Activated CD4-positive, alpha-beta T cell treated with anti-CD3 and anti-CD28 coated beads, Interleukin-2, Interleukin-4, amounts not matched to agents 100 ng/mL and 50 ng/mL, durations not matched to agents 16 hours and 8 hours (primary cell): ENCODE measurements around the gene ADCY9.
"Not testable (repeated sequence)": the region's sequence is repeated elsewhere in the genome, so short reads cannot be mapped to it uniquely, and the experiment has no call there.

ENCODE experiments used
- DNase-seq: peaks from one replicate; pipeline ENCODE4 v3.0.0-alpha.2; 2020; ENCODE audit warnings: low spot score

The ADCY9 gene

DNA sequence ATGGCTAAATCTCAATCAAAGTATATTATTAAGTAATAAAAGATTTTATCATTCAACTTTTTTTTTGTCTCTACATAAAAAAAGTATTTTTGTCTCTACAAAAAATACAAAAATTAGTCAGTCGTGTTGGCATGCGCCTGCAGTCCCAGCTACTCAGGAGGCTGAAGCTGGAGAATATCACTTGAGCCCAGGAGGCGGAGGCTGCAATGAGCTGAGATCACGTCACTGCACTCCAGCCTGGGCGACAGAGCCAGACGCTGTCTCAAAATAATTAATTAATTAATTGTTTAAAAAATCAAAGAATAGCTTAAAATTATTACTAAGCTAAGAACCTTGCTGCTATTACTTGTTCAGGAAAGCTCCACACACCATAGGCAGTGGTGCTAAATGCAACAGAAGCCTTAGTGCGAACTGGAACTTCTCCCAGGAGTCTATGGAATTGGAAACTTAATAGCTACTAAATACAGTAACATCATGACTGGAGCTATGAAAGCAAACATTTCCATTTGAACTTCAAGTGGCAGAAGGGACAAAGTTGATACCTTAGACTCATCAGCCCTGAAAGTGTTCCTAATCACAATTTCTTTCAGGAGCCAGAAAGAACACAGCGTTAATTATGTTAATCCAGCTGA is 22.6 kb downstream of the ADCY9 start:
- DNase-seq: no peak

DNA sequence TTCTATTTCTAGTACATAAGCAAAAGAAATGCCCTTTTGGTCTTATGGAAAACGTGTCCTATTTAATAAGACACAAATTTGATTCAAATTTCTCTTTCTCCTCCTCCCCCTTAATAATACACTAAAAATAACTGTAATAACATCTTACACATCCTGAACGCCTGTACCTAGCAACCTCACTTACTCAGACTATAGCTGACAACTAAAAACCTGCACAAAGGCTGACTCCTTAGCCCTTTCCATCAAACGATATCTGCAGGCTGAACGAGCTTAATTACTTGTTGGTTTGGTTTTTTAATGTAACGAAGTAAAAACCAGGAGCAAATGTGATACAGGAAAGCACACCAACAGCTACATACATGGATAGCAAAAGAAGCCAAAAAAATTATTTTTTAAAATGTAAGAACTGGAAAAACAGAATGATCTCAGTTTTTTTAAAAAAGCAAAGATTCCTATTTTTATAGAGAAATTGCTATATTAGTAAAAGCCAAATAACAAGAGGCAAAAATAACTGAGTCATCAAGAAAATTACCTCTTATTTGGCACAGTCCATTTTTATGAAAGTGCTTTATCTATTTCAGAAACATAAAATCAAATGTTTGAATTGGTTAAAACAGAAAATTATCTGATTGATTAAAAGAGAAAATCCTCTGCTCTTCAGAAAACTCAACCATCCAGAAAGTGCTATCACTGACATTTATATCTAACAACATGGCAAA is 23.5 kb downstream of the ADCY9 start:
- no peak for DNase-seq

DNA sequence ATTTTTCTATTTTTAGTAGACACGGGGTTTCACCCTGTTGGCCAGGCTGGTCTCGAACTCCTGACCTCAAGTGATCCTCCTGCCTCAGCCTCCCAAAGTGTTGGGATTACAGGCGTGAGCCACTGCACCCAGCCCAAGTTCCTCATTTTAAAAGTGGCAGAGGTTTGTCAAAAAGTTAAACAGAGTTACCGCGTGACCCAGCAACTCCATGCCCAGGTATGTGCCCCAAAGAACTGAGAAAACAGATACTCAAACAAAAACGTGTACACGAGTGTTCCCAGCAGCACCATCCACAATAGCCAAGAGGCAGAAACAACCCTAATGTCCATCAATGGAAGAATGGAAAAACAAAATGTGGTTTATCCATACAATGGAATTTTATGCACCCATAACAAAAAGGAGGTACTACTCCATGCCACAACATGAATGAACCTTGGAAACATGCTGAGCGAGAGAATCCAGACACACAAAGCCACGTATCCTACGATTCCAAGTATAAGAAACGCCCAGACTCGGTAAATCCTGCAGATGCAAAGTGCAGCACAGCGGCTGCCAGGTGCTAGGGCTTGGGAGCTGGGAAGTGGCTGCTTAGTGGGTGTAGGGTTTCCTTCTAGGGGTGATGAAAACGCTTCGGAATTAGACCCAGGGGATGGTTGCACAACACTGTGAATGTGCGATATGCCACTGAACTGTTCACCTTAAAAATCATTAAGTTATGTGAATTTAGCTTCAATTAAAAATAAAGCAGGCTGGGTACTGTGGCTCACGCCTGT is 24.8 kb downstream of the ADCY9 start:
- DNase-seq: no peak

DNA sequence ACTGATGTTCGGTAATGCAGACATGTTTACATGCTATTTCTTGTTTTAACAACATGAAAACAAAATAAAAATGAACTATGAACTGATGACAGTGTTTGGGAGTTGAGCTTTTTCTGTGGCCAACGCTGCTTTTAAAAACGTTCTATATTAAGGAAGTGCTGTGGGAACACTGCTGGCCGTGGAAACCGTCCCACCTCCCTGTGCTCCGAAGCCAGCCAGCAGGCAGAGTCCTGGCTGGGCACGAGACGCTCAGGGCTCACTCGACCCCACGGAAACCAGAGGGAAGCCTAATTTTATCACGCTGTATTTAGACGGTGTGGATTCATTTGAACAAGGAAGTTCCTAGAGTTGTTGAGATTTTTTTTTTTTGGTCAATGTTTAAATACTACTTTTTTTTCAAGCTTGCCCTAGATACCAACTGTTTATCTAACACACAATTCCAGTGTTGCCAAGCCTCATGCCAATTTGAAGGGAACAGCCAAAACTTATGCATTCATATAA is 25.8 kb downstream of the ADCY9 start:
- DNase-seq: no peak

DNA sequence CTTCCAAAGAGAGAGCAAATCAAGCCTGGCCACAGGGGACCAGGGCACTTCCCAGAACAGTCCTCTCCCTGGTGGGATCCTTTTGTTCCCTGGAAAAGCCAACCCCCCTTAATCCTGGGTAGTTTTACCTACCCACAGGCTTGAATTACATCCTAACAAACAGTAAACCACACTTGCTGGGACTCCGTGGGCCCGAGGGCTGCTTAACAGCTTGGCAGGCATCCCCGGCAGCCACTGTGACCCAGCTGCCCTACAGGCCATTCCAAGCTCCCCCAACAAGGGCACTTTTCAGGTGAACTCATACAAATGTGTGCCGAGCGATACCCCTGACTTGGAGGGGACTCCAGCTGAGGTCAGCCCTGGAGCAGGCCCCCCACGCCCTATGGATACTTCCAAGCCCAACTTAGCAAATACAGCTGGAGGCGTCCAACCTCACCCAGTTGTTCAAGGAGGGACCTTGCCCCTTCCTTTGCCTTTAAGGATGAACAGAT is 26.4 kb downstream of the ADCY9 start:
- DNase-seq: no peak

DNA sequence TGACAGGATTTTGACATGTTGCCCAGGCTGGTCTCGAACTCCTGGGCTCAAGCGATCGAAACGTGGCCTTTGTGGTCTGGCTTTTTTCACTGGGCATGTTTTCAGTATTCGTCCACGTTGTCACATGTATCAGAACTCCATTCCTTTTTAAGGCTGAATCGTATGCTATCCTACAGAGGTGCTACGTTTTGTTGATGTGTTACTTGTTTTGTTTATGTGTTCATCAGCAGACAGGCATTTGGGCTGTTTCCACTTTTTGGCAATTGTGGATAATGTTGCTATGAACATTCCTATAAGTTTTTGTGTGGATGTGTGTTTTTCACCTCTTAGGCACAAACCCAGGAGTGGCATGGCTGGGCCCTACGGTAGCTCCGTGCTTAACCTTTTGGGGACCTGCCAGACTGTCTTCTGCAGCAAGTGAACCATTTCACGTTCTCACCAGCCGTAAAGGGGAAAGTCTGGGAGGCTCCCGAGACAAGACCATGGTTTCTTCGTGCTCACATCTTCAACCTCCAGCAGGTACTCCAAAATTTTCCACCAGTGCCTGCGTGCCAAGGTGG is 26.9 kb downstream of the ADCY9 start:
- DNase-seq: no peak

DNA sequence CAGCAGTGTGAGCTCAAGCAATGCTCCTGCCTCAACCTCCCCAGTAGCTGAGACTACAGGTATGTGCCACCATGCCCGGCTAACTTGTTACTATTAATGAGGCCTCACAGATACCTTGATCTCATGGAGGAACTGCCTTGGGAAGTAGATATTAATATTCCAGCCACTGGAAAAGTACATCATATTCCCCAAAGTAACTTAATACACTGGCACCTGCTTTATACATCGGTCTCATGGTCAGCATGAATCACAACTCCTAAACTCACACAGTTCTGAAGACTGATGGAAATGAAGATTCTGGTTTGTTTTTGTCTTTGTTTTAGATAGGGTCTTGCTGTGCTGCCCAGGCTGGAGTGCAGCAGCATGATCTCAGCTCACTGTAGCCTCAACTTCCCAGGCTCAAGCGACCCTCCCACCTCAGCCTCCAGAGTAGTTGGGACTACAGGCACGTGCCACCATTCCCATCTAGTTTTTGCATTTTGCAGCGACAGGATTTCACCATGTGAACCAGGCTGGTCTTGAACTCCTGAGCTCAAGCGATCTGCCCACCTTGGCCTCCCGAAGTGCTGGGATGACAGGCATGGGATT is 28.2 kb downstream of the ADCY9 start:
- DNase-seq: no peak

DNA sequence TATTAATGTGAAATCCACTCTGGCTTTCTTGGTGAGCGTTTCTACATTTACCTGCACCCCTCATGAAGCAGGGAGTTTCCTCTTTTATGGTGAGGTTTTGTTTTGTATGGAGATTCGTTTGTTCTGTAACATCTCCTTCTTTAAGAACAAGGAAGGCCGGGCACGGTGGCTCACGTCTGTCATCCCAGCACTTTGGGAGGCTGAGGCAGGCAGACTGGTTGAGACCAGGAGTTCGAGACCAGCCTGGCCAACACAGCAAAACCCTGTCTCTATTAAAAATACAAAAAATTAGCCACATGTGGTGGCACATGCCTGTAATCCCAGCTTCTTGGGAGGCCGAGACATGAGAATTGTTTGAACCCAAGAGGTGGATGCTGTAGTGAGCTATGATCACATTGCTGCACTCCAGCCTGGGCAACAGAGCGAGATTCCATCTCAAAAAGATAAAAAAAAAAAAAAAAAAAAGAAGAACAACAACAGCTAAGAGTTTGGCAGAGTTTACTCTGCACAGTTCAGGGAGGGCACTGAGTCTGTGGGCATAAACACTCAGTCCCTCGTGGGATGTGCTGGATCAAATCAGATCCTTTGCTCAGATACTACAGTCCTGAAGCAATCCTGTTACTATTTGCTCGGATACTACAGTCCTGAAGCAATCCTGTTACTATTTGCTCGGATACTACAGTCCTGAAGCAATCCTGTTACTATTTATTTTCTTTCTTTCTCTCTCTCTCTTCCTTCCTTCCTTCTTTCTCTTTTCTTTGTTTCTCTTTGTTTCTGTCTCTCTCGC is 28.9 kb downstream of the ADCY9 start:
- no peak for DNase-seq

DNA sequence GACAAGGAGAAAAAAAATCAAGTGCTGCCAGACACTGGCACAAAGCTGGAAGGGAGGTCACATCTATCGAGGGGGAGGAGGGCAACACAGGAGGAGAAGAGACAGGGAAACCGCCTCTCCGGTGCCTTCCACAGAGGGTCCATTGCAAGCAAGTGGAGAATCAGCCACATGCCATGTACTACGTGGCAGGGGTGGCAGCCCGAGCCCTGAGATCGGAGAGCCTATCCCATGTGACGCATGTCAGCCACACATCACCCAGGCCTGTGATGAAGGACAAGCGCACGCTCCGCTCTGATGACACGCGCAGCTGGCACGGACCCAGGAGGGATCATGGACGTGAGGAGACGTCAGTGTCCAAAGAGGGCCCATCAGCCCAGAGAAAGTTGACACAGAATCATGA is 30.1 kb downstream of the ADCY9 start:
- no peak for DNase-seq

DNA sequence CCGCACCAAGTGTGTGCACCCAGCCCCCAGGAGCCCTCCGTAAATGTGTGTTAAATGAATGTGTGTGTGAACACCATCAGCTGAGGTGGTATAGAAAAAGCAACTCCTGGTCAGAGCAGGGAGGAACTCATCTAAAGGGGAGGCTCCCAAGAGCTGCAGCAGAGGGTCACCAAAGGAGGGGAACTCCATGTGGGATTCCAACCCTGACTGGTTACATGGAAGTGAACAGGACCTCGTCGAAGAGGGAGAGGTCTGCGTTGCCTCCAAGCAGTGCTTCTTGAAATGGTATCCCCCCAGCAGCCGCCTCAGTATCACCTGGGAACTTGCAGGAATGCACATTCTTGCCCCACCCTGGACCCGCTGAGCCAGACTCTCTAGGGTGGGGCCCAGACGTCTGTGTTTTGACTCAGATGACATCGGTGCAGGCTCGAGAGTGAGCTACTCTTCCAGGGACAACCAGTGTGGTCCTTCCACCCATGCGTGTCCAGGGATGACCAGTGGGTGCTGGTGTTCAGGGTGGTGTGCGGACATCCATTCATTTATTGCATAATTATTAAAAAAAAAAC is 30.8 kb downstream of the ADCY9 start:
- DNase-seq: no peak

DNA sequence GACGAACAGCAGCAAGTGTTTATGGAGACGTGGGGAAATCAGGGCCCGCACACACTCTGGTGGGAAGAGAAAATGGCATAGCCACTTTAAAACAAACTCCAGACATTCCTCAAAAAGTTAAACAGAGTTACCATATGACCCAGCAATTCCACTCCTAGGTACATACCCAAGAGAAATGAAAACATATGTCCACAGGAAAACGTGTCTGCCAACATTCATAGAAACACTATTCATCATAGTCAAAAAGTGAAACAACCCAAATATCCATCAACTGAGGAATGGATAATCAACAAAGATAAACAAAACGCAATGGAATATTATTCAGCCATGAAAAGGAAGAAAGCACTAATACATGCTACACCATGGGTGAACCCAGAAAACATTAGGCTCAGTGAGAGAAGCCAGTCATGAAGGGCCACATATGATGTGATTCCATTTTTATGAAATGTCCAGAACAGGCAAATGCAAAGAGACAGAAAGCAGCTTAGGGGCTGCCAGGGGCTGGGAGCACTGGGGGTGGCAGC is 32.8 kb downstream of the ADCY9 start:
- no peak for DNase-seq

DNA sequence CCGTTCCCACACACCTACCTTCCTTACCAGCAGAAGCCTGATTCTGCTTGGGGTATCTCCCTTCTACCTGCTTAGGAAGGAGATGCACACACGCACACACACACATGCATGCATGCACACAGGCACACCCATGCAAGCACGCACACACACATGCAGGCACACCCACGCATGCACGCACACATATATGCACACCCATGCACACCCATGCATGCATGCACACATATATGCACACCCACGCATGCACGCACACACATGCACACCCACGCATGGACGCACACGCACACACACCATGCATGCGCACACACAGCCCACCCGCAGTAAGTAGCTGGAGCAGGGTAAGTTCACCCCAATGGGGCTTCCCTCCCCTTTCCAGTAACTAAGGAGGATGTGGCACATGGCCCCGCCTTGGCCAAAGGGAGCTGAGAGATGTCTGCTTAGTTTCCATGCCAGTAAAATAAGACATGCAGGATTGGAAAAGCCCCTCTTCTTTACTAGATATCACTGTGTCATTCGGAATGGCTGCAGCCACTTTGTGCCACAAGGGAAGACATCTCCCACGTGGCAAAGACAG is 33.7 kb downstream of the ADCY9 start:
- no peak for DNase-seq

DNA sequence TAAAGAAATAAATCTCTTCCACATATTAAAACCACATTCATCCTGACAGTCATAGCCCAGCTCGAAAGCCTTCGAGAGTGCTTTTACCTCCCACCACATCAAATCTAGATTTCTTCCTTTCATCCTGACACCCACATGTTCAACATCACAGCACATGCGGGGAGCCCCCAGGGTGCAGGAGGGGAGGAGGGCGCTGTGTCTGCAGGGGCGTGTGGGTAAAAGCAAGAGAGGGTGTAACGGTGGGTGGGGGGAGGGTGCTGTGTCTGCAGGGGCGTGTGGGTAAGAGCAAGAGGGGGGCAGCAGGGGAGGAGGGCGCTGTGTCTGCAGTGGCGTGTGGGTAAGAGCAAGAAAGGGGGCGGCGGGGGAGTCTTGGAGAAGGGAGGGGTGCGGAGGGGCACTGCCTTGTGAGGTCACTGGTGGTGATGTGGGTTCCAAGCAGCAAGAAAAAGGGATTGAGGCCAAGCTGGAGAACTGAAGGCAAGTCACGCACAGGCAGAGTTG is 34.7 kb downstream of the ADCY9 start:
- no peak for DNase-seq

DNA sequence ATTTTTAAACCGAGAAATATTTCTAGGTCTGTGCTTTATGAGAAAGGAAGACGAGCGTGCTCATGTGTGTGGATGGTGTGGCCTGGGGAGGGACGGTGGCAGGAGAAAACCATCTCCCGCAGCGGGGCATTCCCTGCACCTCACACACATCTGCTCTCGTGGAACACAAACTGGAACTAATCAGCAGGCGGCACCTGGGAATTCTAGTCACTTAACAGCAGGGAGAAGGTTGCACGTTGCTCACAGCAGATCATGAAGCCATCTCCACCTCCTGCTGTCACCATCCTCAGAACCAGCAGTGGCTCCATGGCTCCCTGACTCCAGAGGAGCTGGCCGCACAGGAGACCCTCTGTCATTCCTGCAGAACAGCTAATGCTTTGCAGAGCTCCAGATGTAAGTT is 35.2 kb downstream of the ADCY9 start:
- DNase-seq: no peak

DNA sequence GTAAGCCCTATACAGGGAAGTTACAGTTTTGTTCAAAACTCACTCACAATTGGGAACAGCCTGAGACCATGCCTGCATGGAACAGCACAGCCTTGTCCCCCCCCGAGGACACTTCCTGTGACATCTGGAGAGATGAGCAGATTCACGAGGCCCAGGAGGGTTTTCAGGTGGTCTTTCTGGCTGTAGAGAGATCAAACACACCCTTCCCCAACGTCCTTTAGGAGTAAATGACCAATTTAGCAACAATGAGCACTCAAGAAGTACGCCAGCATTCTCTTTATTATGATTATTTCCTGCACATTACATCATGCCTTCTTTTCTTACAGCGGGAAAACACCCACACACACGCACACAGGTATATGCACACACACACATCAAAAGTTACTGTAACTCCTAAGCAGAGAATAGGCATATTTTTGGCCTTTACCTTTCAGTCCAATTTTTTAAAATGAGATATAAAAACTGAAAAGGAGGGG is 39.0 kb downstream of the ADCY9 start:
- DNase-seq: peak; percentile 30

DNA sequence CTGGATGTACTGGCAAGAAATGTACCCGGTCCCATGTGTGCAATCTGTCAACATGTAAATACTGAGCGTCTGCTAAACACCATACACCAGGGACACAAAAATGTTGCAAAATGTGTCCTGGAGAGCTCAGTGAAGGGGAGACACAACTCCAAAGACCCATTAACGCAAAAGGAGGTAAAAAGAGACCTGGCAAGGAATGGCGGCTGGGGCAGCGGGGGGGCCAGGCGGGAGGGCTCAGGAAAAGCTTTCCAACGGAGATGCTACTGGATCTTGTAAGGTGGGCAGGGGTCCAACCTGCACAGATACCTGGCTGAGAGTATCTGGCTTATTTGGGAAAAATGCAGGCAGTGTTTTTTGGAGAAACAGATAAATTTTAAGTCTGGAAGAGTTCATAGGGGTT is 40.7 kb downstream of the ADCY9 start:
- DNase-seq: no peak

DNA sequence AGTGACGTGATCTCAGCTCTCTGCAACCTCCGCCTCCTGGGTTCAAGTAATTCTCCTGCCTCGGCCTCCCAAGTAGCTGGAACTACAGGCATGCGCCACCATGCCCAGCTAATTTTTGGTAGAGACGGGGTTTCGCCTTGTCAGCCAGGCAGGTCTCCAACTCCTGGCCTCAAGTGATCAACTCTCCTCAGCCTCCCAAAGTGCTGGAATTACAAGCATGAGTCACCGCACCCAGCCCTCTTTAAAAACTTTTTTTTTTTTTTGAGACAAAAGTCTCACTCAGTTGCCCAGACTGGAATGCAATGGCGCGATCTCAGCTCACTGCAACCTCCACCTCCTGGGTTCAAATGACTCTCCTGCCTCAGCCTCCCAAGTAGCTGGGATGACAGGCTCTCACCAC is 43.1 kb downstream of the ADCY9 start:
- not testable (repeated sequence) for DNase-seq

DNA sequence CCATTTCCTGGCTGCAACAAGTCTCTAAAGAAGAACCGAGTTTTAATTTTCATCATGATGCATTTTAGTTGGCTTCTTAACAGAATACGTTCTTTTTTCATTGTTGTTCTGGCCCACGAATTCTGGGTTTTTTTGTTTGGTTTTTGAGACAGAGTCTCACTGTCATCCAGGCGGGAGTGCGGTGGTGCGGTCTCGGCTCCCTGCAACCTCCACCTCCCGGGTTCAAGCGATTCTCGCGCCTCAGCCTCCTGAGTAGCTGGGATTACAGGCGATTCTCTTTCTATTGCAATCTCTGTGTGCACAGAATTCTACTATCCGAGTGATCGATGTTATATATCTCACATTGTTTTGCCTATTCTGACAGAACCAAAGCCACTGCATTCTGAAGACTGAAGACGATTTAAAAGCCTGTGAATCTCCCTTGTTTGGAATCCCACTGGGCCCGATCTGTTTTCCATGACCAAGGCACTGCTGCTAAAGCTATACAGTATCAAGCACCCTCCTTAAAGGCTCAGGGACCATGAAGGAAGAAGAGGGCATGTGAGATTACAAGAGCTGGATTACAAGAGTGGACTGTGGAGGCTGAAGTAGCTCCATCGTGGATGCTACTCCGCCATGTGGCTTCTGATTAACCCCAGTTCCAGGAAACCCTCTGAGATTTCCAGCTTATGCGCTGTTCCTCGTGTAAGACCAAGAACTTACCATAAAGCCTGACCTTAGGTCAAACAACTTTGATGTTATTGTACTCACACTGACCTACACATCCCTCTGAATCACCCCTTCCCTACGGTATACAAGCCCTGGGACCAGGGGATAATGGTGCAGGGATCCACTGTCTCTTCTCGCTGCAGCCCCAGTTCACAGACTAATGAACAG is 44.3 kb downstream of the ADCY9 start:
- no peak for DNase-seq

DNA sequence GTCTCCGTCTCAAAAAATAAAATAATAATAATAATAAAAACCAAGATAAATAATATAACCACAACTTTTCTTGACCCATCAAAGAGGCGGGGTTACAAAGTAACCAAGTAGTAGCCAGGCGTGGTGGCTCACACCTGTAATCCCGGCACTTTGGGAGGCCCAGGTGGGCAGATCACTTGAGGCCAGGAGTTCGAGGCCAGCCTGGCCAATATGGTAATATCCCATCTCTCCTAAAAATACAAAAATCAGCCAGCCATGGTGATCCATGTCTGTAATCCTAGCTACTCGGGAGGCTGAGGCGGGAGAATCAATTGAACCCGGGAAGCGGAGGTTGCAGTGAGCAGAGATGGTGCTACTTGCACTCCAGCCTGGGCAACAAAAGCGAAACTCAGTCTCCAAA is 45.3 kb downstream of the ADCY9 start:
- DNase-seq: no peak
